Activated naive CD4-positive, alpha-beta T cell (primary cell): ENCODE data around the gene WWOX.
"Not testable (repeated sequence)": the region's sequence is repeated elsewhere in the genome, so short reads cannot be mapped to it uniquely, and the experiment has no call there.

Experiments used
- DNase-seq, 4 experiments: peaks; one replicate each; lab custom pipeline; 2025; lab: John Stamatoyannopoulos, UW

The WWOX gene

DNA sequence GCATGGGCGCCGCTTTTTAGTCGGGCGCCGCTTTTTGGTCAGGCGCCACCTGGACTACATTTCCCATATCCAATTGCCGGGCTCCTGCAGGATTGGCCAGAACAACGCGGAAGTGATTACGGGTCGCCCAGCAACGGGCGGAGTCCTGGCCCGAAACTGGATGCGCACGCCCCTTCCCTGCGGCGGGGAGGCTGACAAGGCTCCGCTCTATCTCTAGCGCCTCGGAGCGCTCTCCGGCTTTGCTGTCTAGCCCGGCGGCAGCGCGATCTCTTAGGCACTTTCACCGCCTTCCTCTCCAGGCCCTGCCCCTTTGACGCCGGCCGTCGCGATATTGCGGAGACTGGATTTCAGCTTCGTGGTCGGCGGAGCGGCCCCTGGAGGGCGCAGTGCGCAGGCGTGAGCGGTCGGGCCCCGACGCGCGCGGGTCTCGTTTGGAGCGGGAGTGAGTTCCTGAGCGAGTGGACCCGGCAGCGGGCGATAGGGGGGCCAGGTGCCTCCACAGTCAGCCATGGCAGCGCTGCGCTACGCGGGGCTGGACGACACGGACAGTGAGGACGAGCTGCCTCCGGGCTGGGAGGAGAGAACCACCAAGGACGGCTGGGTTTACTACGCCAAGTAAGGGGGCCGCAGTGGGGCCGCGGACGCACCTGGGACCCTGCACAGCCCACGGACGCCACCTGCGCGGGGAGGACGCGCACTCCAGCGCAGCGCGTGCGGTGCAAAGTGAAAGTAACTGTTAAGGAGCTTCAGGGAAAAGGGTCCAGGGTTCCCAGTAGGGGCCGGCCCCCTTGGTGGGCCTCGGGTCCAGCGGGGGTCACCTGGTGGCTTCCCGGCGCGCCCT is at the start of gene WWOX:
TSS of gene WWOX (plus strand) at position 384 of the 841 bp plus-strand sequence.
- DNase-seq, result peak; percentile 85 to 94 (median 90)

DNA sequence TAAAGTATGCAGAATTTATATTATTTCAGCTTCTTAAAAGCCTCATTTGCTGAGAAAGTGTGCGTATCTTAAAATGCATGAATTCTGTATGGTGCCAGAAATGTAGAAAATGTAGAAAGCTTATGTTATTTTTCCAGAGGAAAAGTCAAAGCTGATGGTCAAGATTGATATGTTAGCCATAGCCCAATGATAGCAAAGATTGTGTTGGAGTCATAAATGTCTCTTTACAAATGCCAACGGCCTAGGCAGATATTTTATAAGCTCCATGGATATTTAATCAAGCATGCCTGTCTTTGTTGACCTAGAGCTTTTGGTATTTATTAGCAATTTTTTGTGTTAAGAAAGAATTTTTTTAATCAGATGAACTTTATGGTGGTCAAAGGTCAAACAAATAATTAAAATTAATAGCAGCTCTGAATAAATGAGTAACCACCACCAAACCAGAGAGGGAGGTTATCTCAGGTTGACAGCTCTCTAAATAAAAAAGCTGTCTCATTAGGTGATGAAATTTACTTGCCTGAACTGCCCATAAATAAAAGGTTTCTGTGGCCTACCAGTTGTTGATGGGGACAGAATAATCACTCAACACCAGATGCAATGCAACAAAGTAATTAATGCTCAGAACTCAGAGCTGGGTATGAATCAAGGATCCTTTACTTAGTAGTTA is 48.6 kb upstream of the WWOX start:
- no peak for DNase-seq

DNA sequence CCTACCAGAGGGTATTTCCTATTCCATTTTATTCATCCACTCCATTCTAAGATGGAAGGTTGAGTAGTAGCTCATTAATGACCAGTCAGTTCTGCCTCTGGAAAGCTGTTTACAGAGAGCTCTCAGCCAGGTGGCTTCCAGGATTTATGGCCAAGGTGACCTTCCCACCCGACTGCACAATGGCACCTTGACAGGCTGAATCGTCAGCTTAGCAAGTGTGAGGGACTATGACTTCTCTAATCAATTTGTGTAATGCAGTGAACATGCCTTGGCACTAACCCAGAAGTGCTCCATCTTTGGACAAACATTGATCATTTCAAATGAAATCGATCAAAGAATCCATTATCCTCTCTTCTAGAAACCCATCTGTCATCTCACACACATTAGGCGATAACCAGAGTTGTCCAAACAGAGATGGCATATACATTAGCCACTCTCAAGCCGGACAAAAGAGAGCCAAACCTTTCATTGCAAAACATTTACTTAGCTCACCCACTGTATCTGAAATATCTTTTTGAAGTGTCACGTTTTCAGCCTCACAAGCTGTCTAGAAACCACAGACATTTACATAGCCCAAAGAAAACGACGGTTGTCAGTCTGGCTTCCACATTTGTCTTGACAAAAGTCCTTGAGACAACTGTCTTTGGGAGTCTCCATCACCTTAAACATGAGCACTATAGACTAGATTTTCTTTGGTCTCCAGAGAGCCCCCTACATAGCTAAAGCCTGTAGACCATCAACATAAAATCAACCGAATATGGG is 41.5 kb upstream of the WWOX start:
- no peak for DNase-seq

DNA sequence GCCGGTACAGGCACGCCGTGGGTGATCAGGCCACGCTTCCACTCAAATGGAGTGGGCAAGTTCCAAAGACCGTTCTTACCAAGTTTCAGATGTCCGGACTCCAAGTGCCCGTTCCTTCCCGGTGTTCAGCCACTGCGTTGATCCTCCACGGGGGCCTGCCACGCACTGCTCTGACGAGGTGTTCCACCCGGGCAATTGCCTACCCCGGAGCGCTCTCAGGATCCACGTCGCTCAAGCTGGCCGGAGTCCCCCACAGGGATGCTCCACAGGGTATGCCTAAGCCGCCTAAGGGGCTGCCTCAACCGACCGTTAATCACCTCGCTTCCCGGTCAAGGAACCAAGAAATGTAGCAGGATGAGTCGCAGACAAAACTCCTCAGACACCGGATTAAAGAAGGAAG is 39.6 kb upstream of the WWOX start:
- not testable (repeated sequence) for DNase-seq

DNA sequence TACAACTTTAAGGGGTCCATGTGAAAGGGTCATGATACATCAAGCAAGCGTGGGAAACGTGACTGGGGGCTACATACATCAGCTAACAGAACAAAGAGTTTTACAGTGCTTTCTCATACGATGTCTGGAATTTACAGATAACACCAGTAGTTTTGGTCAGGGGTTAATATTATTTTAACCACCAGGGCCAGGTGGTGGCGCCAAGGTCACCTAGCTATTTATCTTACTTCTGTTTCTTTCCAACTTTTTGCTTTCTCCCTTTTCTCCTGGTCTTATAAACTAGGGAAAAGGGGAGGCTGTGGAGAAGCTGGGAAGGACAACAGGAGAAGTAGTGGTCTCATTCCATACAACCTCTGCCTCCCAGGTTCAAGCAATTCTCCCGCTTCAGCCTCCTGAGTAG is 39.2 kb upstream of the WWOX start:
- DNase-seq, result no peak

DNA sequence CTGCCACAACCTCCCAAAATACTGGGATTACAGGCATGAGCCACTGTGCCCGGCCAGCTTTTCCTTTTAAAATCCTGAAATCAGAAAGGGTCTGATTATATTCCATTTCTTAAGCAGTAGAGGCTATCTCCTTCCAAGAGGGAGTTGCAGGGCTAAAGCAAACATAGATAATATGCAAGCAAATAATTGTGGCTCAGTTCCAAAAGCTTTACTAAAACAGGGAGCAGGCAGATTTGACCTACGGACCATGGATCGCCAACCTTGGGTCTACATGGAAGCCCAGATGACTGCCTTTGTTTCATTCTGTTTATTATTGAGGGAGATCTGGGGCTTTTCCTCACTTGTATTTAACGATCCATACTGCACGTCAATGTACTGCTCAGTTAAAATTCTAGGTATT is 38.6 kb upstream of the WWOX start:
- DNase-seq, result no peak

DNA sequence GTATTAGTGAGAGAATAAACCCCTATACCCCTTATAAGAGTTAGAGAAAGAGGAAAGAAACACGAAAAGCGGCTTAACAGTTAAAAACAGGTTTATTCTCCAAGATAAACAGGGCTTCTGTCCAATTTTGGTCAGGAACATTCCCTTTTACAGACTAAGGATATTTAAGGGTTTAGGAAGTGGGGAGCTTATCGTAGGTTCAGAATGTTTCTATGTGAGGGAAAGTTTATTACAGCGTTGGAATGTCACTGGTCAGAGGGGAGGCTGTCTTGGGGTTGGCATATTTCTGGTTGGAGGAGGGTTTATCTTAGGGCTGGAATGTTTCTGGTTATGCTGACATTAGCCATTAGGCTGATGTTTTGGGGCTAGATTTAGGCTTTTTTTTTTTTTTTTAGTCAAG is 34.1 kb upstream of the WWOX start:
- DNase-seq, result no peak

- no peak for DNase-seq
Observed at GRCh38 chr16:78069913-78070312, 29.5 kb upstream of the WWOX start.

DNA sequence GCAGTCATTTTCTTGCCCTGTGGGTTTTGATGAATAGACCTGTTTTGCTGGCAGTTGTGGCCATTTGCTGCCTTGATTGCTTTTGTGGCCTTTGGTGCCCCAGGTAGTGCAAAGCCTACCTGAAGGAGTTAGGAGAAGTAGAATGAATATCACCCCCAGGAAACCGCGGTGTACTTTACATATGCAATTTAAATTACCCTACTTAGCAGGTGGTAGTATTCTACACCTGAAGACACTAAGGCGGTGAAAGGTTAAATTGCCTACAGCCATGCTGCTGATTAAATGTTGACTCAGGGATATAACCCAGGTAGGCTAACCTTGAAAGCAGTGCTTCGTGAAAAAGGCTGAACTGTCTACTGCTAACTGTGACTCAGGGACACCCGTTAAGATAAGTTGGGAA is 27.2 kb upstream of the WWOX start:
- DNase-seq, result no peak

DNA sequence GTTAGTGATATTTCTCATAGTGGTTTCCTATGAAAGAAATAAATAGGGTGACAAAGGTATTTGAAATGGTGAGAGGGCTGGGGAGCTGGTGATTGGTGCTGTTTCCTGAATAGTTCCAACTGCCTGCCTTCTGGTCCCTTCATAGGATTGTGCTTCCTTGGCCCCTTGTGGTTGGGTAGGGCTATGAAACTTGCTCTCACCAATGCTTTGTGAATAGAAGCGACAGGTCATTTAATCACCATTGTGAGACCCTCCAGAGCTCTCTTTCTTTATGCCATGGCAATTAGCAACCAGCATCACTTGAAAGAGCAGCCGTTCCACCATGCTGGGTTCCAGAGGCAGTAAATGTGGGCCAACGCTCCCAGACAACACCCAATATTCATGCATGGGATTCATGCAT is 23.7 kb upstream of the WWOX start:
- no peak for DNase-seq

GRCh38 chr16:78081341-78081740 is 18.1 kb upstream of the WWOX start:
- DNase-seq, result no peak

- no peak for DNase-seq
Observed at GRCh38 chr16:78091419-78091818, 8.0 kb upstream of the WWOX start.

GRCh38 chr16:78092758-78093157 is 6.7 kb upstream of the WWOX start:
- DNase-seq, result no peak

DNA sequence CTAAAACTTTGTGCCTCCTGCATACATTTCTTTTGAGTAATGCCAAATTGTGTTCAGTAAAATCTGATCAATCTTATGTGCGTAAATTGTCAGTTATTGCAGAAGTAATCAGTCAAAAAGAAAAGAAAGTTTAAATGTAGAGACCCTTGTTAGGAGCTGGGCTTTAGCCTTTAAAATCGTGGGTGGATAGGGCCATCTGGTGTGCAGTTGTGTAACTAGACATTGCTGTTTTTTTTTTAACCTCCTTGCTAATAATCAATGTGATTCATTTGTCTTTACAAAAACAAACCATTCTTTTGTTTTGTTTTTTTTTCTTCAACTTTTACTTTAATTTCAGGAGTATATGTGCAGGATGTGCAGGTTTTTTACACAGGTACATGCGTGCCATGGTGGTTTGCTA is 5.3 kb upstream of the WWOX start:
- no peak for DNase-seq

DNA sequence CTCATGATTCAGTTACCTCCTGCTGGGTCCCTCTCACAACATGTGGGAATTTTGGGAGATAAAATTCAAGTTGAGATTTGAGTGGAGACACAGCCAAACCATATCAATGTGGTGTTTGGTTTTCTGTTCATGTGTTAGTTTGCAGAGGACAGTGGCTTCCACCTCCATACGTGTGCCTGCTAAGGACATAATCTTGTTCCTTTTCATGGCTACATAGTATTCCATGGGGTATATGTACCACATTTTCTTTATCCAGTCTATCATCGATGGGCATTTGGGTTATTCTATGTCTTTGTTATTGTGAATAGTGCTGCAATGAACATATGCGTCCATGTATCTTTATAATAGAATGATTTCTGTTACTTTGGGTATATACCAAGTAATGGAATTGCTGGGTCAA is 4.5 kb upstream of the WWOX start:
- DNase-seq, result no peak

GRCh38 chr16:78096386-78096785 is 3.1 kb upstream of the WWOX start:
- no peak for DNase-seq

DNA sequence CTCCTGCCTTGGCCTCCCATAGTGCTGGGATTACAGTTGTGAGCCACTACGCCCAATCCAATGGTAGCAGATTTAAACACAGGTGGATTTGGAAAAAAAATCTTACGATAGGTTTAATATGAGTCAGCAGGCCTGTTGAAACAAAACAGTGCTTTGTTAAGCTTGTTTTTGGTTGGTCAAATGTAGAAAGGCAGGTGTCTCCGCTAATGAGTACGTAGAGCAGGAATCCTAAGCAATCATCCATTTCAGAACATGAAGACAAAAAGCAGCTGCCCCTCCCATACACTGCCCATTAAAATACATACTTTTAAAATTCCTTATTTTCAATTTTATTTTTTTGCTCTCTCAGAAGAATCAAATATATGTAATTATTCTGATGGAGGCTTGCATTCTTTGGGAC is 1.9 kb upstream of the WWOX start:
- no peak for DNase-seq

DNA sequence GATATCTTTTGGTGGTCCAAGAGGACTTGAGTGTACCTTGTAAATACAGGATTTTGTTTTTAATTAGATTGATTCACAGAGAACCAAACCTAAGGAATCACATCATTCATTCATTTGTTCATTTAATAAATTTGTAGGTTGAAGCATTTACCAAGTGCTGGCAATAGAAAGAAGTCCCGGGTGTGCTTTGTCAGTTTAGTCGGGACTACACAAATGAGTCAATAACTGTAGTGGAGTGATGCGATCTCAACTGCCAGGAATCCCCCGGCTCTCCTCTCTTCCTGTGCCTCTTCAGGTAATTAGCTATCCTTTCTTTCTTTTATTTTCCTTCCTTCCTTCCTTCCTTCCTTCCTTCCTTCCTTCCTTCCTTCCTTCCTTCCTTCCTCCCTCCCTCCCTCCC is 1.4 kb upstream of the WWOX start:
- no peak for DNase-seq

DNA sequence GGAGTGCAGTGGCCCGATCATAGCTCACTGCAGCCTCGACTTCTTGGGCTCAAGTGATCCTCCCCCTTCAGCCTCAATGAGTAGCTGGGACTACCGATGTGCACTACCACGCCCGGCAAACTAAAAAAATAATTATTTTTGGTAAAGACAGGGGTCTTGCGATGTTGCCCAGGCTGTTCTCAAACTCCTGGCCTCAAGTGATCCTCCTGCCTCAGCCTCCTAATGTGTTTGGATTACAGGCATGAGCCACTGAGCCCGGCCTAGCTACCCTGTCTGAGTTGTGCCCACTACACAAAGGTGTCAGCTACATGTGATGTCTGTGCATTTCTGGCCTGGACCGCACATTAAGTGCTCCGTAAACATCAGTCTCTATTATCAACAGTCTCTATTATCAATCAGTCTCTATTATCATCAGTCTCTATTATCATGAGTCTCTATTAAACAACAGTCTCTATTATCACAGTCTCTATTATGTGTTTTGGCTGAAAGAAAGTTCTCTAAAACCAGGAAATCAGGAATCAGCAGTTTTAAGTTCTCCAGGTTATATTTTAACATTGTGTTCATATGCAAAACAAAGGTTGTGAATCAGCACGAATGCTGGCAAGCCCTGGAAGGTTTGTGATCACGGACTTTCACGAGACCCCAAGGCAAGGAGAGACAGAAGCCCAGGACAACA is 721 bp upstream of the WWOX start:
- DNase-seq, result no peak

GRCh38 chr16:78100112-78100467 is 636 bp downstream of the WWOX start:
- no peak for DNase-seq

GRCh38 chr16:78102122-78102660 is 2.7 kb downstream of the WWOX start:
- no peak for DNase-seq

GRCh38 chr16:78102865-78103264 is 3.4 kb downstream of the WWOX start:
- no peak for DNase-seq
